Mesodermal cell (in vitro differentiated cells): ENCODE data around the gene DCTN4.
A peak's percentile ranks its signal among the peaks of the same experiment; 100 is the strongest.
"Not testable (repeated sequence)": the region's sequence is repeated elsewhere in the genome, so short reads cannot be mapped to it uniquely, and the experiment has no call there.

Experiments
- H3K27ac ChIP-seq: 2 replicates; pipeline ENCODE4 v1.7.0; 2013; ENCODE audit warnings: mild to moderate bottlenecking, low read depth, low read length, moderate library complexity; ENCODE audit not compliant: severe bottlenecking
- H3K36me3 ChIP-seq: 2 replicates; pipeline ENCODE4 v1.7.1; 2013; ENCODE audit warnings: mild to moderate bottlenecking, low read length, moderate library complexity; ENCODE audit not compliant: control insufficient read depth, insufficient read depth
- H3K4me1 ChIP-seq: one replicate; pipeline ENCODE4 v1.7.1; 2013; ENCODE audit warnings: mild to moderate bottlenecking, low read length; ENCODE audit not compliant: insufficient read depth, control insufficient read depth, poor library complexity, severe bottlenecking
- H3K4me3 ChIP-seq: 2 replicates; pipeline ENCODE4 v1.7.0; 2013; ENCODE audit warnings: low read length, control low read depth, mild to moderate bottlenecking; ENCODE audit not compliant: insufficient read depth, poor library complexity, severe bottlenecking; ENCODE audit errors: extremely low read depth
- H3K9me3 ChIP-seq: 2 replicates; pipeline ENCODE4 v1.7.1; 2013; ENCODE audit warnings: mild to moderate bottlenecking, low read length, moderate library complexity; ENCODE audit not compliant: control insufficient read depth
- WGBS, 2 experiments: methylation state at CpG; one replicate each; pipeline ENCODE4 v1.1.5; 2013; ENCODE audit warnings: missing lambda C conversion rate in 2 of 2; ENCODE audit not compliant: insufficient coverage in 2 of 2; 5-methylcytosine and 5-hydroxymethylcytosine counted together

Gene DCTN4

DNA sequence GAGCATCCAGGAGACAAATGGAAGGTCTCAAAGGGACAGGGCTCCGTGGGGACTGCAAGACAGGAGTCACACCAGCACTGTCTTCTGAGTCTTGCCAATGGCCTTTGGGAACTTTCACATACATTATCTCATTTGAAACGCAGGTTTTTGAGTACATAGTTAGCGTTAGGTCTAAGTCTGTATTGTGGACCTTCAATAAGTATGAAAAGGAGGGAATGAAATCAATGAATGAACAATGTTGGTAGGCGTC is 442 bp upstream of the DCTN4 start:
- Histone ChIP-seq H3K9me3 (peaks cover 9% of the 10 kb centered on the region), H3K27ac (peak overlapping the region; percentile 99), H3K4me3 (peak overlapping the region; percentile 65), H3K36me3 (peaks cover 20% of the 10 kb centered on the region), H3K4me1 (peaks cover 5% of the 10 kb centered on the region)
- 86 to 90% methylated on average over 2 to 3 of the region's 4 CpGs for WGBS, 2 experiments

GRCh38 chr5:150758203-150758530 is 650 bp downstream of the DCTN4 start:
- 0 to 9% methylated on average over 3 to 6 of the region's 12 CpGs for WGBS, 2 experiments
- Histone ChIP-seq H3K4me3 (peak overlapping the region; percentile 65), H3K27ac (peak overlapping the region; percentile 99), H3K9me3 (peaks cover 9% of the 10 kb centered on the region), H3K36me3 (peaks cover 31% of the 10 kb centered on the region), H3K4me1 (peaks cover 5% of the 10 kb centered on the region)

DNA sequence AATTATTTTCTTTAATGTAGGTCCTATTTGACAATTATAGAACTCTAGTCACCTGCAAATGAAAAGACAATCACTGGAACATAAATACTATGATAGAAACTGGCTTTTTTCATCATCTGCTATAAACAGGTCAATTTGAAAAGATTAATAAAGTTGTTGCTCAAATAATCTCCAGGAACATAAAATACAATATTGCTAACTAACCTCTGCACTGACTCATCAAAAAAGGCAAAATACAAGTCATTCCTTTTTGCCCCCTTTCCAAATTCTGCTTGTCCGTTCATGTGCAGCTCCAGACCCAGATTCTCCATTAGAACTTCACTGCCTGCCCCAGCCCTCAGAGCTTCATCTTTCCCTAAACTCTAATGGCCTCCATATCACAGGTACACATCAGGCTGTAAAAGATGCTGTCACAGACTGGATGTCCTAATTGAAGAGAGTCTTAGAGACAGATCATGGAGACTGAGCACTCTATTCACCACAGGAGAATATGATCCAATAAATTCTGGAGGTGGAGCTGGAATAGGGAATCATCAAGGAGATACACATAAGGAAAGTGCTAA is 1.6 kb downstream of the DCTN4 start:
- H3K27ac ChIP-seq, result no peak overlapping the region

GRCh38 chr5:150753863-150754262 is 5.0 kb downstream of the DCTN4 start:
- Histone ChIP-seq H3K4me3 (no peak overlapping the region), H3K9me3 (no peaks in the 10 kb centered on the region), H3K27ac (no peak overlapping the region), H3K4me1 (peaks cover 5% of the 10 kb centered on the region), H3K36me3 (peaks cover 55% of the 10 kb centered on the region)
- WGBS, 2 experiments, result 100% methylated on average over 1 of the region's 1 CpG

More for the DNA sequence above, 1.6 kb downstream of the DCTN4 start:
- Histone ChIP-seq H3K4me1 (peaks cover 5% of the 10 kb centered on the region), H3K36me3 (peaks cover 36% of the 10 kb centered on the region), H3K4me3 (peak overlapping the region; percentile 65), H3K9me3 (peaks cover 9% of the 10 kb centered on the region)
- 100% methylated on average over 1 of the region's 1 CpG for WGBS, 2 experiments

- Histone ChIP-seq H3K27ac (no peak overlapping the region), H3K4me3 (no peak overlapping the region), H3K36me3 (peaks cover 57% of the 10 kb centered on the region), H3K4me1 (peaks cover 5% of the 10 kb centered on the region), H3K9me3 (no peaks in the 10 kb centered on the region)
- 100% methylated on average over 2 of the region's 5 CpGs; no CpG with 5 or more reads in 1 of the 2 experiments for WGBS, 2 experiments
These were observed 5.4 kb downstream of the DCTN4 start for GRCh38 chr5:150753463-150753862.

- no peak overlapping the region for H3K4me3 ChIP-seq
- peaks cover 55% of the 10 kb centered on the region for H3K36me3 ChIP-seq
- no peaks in the 10 kb centered on the region for H3K9me3 ChIP-seq
- WGBS, 2 experiments, result 83 to 88% methylated on average over 1 of the region's 3 CpGs
- no peaks in the 10 kb centered on the region for H3K4me1 ChIP-seq
- H3K27ac ChIP-seq, result no peak overlapping the region
These were observed 7.5 kb downstream of the DCTN4 start for GRCh38 chr5:150751096-150751891.

DNA sequence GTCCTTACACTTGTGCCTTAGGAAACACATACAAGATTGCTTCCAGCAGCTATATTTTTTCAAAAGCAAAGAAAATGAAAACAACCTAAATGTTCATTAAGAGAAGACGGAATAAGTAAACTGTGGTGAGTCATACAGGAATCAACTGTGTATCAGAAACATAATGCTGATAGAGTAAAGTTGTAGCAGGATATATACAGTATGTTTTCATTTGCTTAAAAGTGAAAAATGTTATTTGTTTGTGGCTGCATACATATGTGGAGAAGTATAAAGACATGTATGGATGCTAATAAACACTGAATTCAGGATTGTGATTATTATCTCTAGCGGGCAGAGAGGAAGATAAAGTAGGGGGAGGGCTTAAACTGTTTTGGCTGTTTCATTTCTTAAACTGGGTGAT is 8.3 kb downstream of the DCTN4 start:
- WGBS, 2 experiments, result 100% methylated on average over 1 of the region's 2 CpGs
- no peak overlapping the region for H3K4me3 ChIP-seq
- H3K27ac ChIP-seq, result no peak overlapping the region
- no peaks in the 10 kb centered on the region for H3K4me1 ChIP-seq
- no peaks in the 10 kb centered on the region for H3K9me3 ChIP-seq
- H3K36me3 ChIP-seq, result peaks cover 49% of the 10 kb centered on the region

GRCh38 chr5:150743142-150743488 is 15.7 kb downstream of the DCTN4 start:
- not testable (repeated sequence) for H3K9me3 ChIP-seq, H3K4me1 ChIP-seq, H3K4me3 ChIP-seq, H3K27ac ChIP-seq
- peaks cover 30% of the 10 kb centered on the region for H3K36me3 ChIP-seq
- 90 to 96% methylated on average over 3 to 7 of the region's 9 CpGs for WGBS, 2 experiments

- peaks cover 31% of the 10 kb centered on the region for H3K36me3 ChIP-seq
- not testable (repeated sequence) for H3K27ac ChIP-seq, H3K4me3 ChIP-seq, H3K4me1 ChIP-seq, H3K9me3 ChIP-seq
- 100% methylated on average over 2 to 6 of the region's 18 CpGs for WGBS, 2 experiments
These were observed 16.2 kb downstream of the DCTN4 start for GRCh38 chr5:150742455-150743141.

- no peaks in the 10 kb centered on the region for H3K4me1 ChIP-seq
- H3K36me3 ChIP-seq, result peaks cover 43% of the 10 kb centered on the region
- no peak overlapping the region for H3K4me3 ChIP-seq
- H3K9me3 ChIP-seq, result no peaks in the 10 kb centered on the region
- no peak overlapping the region for H3K27ac ChIP-seq
These were observed 17.8 kb downstream of the DCTN4 start for GRCh38 chr5:150740992-150741391.

DNA sequence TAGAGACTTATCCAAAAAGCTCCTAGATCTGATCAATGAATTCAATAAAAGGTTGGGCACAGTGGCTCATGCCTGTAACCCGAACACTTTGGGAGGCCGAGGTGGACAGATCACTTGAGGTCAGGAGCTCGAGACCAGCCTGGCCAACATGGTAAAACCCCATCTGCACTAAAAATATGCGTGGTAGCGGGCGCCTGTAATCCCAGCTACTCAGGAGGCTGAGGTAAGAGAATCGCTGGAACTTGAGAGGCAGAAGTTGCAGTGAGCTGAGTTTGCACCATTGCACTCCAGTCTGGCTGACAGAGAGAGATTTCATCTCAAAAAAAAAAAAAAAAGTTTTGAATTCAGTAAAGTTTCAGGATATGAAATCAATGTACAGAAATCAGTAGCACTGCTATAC is 20.0 kb downstream of the DCTN4 start:
- WGBS, 2 experiments, result 96 to 99% methylated on average over 7 of the region's 7 CpGs
- Histone ChIP-seq H3K4me3 (no peak overlapping the region), H3K4me1 (no peaks in the 10 kb centered on the region), H3K9me3 (no peaks in the 10 kb centered on the region), H3K27ac (no peak overlapping the region), H3K36me3 (peaks cover 56% of the 10 kb centered on the region)
